22Rv1 (cell line): ENCODE results near the gene RNF138.

Experiments
- H3K27ac ChIP-seq: fragments of 450-650 bp; 2 replicates; pipeline ENCODE4 v1.5.1; 2017
- CTCF ChIP-seq: fragments of 450-650 bp; IDR thresholded peaks from 2 replicates; pipeline ENCODE4 v1.5.1; 2017; ENCODE audit warnings: mild to moderate bottlenecking
- ZFX ChIP-seq: fragments of 450-650 bp; IDR thresholded peaks from 2 replicates; pipeline ENCODE4 v1.6.1; 2017; ENCODE audit warnings: antibody characterized with exemption, borderline replicate concordance

RNF138 gene

GRCh38 chr18:32177530-32177929, 85.9 kb downstream of the RNF138 start:
- TF ChIP-seq ZFX (no peak), CTCF (no peak)
- H3K27ac ChIP-seq = no peak overlapping the region
